ENCODE results near the gene LRRC70.

DNA sequence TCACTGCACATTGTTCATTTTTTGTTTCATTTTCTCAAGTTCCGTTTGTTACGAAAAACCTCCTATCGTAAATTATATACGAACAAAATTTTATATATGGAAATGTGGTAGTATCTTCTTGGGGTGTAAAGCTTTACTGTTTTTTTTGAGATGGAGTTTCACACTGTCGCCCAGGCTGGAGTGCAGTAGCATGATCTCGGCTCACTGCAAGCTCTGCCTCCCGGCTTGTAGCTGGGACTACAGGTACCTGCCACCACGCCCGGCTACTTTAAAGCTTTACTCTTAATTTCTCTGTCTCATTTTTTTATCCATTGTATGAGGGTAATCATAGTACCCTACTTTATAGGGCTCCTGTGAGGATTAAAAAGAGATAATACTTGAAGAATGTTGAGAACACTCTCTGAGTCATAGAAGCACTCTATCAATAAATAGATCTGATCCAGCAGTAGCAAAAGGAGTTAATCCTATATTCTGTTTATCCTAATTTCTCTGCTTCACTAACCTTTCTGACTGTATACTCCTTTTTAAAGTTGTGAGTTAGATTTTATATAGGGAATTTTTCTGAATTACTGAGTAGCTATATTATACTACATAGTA is 5.6 kb upstream of the LRRC70 start:
- TF ChIP-seq TCF4 (CRISPR knock-in tag; IDR thresholded peaks at IDR 0.05; ENCODE audit: borderline replicate concordance) (no peak), RARB (CRISPR knock-in tag; IDR thresholded peaks at IDR 0.05) (no peak), ZFP30 (CRISPR knock-in tag; IDR thresholded peaks at IDR 0.05) (no peak), ZNF565 (CRISPR knock-in tag; conservative IDR thresholded peaks at IDR 0.05; ENCODE audit: low read depth) (no peak), ZFP3 (CRISPR knock-in tag; IDR thresholded peaks at IDR 0.05) (no peak), CSDC2 (CRISPR knock-in tag; IDR thresholded peaks at IDR 0.05) (no peak)
- TF ChIP-seq, protein P1, sequence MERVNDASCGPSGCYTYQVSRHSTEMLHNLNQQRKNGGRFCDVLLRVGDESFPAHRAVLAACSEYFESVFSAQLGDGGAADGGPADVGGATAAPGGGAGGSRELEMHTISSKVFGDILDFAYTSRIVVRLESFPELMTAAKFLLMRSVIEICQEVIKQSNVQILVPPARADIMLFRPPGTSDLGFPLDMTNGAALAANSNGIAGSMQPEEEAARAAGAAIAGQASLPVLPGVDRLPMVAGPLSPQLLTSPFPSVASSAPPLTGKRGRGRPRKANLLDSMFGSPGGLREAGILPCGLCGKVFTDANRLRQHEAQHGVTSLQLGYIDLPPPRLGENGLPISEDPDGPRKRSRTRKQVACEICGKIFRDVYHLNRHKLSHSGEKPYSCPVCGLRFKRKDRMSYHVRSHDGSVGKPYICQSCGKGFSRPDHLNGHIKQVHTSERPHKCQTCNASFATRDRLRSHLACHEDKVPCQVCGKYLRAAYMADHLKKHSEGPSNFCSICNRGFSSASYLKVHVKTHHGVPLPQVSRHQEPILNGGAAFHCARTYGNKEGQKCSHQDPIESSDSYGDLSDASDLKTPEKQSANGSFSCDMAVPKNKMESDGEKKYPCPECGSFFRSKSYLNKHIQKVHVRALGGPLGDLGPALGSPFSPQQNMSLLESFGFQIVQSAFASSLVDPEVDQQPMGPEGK (CRISPR knock-in tag; IDR thresholded peaks at IDR 0.05; ENCODE audit: borderline replicate concordance): no peak
- TF ChIP-seq, protein P2, sequence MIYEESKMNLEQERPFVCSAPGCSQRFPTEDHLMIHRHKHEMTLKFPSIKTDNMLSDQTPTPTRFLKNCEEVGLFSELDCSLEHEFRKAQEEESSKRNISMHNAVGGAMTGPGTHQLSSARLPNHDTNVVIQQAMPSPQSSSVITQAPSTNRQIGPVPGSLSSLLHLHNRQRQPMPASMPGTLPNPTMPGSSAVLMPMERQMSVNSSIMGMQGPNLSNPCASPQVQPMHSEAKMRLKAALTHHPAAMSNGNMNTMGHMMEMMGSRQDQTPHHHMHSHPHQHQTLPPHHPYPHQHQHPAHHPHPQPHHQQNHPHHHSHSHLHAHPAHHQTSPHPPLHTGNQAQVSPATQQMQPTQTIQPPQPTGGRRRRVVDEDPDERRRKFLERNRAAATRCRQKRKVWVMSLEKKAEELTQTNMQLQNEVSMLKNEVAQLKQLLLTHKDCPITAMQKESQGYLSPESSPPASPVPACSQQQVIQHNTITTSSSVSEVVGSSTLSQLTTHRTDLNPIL (CRISPR knock-in tag; IDR thresholded peaks at IDR 0.05; ENCODE audit: low read depth): no peak
- TF ChIP-seq, protein P3, sequence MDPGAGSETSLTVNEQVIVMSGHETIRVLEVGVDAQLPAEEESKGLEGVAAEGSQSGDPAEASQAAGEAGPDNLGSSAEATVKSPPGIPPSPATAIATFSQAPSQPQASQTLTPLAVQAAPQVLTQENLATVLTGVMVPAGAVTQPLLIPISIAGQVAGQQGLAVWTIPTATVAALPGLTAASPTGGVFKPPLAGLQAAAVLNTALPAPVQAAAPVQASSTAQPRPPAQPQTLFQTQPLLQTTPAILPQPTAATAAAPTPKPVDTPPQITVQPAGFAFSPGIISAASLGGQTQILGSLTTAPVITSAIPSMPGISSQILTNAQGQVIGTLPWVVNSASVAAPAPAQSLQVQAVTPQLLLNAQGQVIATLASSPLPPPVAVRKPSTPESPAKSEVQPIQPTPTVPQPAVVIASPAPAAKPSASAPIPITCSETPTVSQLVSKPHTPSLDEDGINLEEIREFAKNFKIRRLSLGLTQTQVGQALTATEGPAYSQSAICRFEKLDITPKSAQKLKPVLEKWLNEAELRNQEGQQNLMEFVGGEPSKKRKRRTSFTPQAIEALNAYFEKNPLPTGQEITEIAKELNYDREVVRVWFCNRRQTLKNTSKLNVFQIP (CRISPR knock-in tag; IDR thresholded peaks at IDR 0.05; ENCODE audit: borderline replicate concordance, low read depth): no peak

All from SK-N-SH treated with all-trans-retinoic acid at 6 μM for 48 hours (cell line).